Nephron (organoid): ENCODE data around the gene SMYD1.

Source experiments
- H3K27ac Mint-ChIP-seq, 3 experiments: 2 replicates each; pipeline ENCODE4 v1.8.0; 2020; ENCODE audit warnings: mixed read lengths in 3 of 3, mild to moderate bottlenecking in 2 of 3, moderate library complexity in 1 of 3
- H3K27me3 Mint-ChIP-seq: 2 replicates; pipeline ENCODE4 v1.8.0; 2021; ENCODE audit warnings: low read depth, mild to moderate bottlenecking, moderate library complexity, mixed read lengths
- H3K36me3 Mint-ChIP-seq: 2 replicates; pipeline ENCODE4 v1.8.0; 2020; ENCODE audit warnings: low read depth, mixed read lengths
- H3K4me1 Mint-ChIP-seq: 2 replicates; pipeline ENCODE4 v1.8.0; 2020; ENCODE audit warnings: mixed read lengths
- H3K4me3 Mint-ChIP-seq, 3 experiments: 2 replicates each; pipeline ENCODE4 v1.8.0; 2020; ENCODE audit warnings: mild to moderate bottlenecking in 3 of 3, mixed read lengths in 3 of 3, moderate library complexity in 2 of 3
- H3K9me3 Mint-ChIP-seq: 2 replicates; pipeline ENCODE4 v1.8.0; 2020; ENCODE audit warnings: mixed read lengths
- CTCF ChIP-seq, 3 experiments: fragments of 200-600 bp; sonication (generic); IDR thresholded peaks; one replicate each; pipeline ENCODE4 v1.5.0; 2021; ENCODE audit warnings: antibody characterized with exemption in 3 of 3; ENCODE audit not compliant: unreplicated experiment in 3 of 3

Gene SMYD1

GRCh38 chr2:88091943-88092342 is 24.3 kb downstream of the SMYD1 start:
- Mint-ChIP-seq H3K4me3 (no peak overlapping the region), H3K4me1 (peaks cover 9% of the 10 kb centered on the region), H3K9me3 (no peaks in the 10 kb centered on the region), H3K27me3 (no peaks in the 10 kb centered on the region), H3K27ac (no peak overlapping the region), H3K36me3 (no peaks in the 10 kb centered on the region)
- TF ChIP-seq CTCF (IDR thresholded peaks at IDR 0.05; ENCODE audit: unreplicated experiment in 3 of 3) = no peak

DNA sequence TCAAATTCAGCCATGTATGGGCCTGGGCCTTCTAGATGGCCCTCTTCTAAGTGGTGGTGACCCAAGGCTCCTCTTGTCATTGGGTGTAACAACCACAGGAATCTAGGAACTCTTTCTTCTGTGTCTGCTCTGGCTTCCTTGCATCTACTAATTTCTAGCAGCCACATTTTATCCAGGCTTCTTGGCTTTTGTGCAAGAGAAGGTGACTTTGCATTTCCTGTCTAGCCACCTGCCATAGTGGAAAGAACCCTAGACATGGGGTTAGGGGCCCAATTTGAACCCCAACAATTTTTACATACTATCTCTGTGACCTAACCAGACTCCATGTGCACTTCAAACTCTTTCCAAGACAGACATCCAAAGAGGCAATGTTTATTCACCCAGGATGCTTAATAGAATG is 25.1 kb downstream of the SMYD1 start:
- no peak overlapping the region for H3K27ac Mint-ChIP-seq
- no peak for TF ChIP-seq CTCF (IDR thresholded peaks at IDR 0.05; ENCODE audit: unreplicated experiment in 3 of 3)
- H3K9me3 Mint-ChIP-seq = no peaks in the 10 kb centered on the region
- H3K4me3 Mint-ChIP-seq = no peak overlapping the region
- H3K4me1 Mint-ChIP-seq = peaks cover 9% of the 10 kb centered on the region
- no peaks in the 10 kb centered on the region for H3K27me3 Mint-ChIP-seq
- no peaks in the 10 kb centered on the region for H3K36me3 Mint-ChIP-seq

GRCh38 chr2:88095022-88095421 is 27.4 kb downstream of the SMYD1 start:
- Mint-ChIP-seq H3K4me3 (no peak overlapping the region), H3K36me3 (no peaks in the 10 kb centered on the region), H3K27ac (no peak overlapping the region), H3K27me3 (no peaks in the 10 kb centered on the region), H3K4me1 (peaks cover 12% of the 10 kb centered on the region), H3K9me3 (no peaks in the 10 kb centered on the region)
- TF ChIP-seq CTCF (IDR thresholded peaks at IDR 0.05; ENCODE audit: unreplicated experiment in 3 of 3) = no peak

DNA sequence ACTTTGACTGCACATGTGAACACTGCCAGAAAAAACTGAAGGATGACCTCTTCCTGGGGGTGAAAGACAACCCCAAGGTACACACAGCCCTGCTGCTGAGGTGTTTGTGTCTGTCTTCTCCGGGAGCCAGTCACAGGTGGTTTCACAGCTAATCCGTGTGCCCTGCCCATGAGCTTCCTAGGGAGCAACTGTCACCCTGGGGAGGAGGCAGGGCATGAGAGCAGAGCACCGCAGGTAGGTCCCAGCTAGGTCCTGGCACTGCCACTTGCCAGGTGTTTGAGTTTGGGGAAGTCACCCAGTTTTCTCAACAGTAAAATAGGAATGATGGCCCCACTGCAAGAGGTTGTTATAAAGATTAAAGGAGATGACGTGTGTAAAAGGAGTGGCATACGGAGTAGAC is 29.1 kb downstream of the SMYD1 start:
- no peak for TF ChIP-seq CTCF (IDR thresholded peaks at IDR 0.05; ENCODE audit: unreplicated experiment in 3 of 3)

DNA sequence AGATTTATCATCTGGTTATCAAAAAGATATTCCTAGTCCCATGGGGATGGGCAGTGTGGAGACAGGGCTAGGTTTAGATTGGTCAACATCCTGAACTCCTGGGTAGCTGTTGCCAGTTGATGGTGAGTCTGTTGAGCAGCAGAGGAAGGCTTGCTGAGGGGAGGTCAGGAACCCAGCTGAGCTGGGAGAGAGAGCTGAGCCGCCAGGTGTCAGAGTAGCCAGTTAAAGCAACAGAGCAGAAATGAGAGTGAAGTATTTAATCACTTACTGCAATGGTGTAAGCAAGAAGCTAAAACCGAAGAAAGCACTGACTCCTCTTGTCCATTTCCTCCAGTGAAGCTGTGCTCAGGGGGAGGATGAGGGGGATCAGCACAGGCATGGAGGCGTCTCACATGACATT is 29.6 kb downstream of the SMYD1 start:
- H3K9me3 Mint-ChIP-seq = no peaks in the 10 kb centered on the region
- no peaks in the 10 kb centered on the region for H3K36me3 Mint-ChIP-seq
- no peak overlapping the region for H3K27ac Mint-ChIP-seq
- no peaks in the 10 kb centered on the region for H3K27me3 Mint-ChIP-seq
- H3K4me3 Mint-ChIP-seq = no peak overlapping the region
- no peak for TF ChIP-seq CTCF (IDR thresholded peaks at IDR 0.05; ENCODE audit: unreplicated experiment in 3 of 3)
- H3K4me1 Mint-ChIP-seq = peaks cover 13% of the 10 kb centered on the region

More for the DNA sequence above, 29.1 kb downstream of the SMYD1 start:
- Mint-ChIP-seq H3K4me3 (no peak overlapping the region), H3K36me3 (no peaks in the 10 kb centered on the region), H3K9me3 (no peaks in the 10 kb centered on the region), H3K4me1 (peaks cover 13% of the 10 kb centered on the region), H3K27ac (no peak overlapping the region), H3K27me3 (no peaks in the 10 kb centered on the region)

- Mint-ChIP-seq H3K4me1 (peaks cover 13% of the 10 kb centered on the region), H3K27me3 (peaks cover 6% of the 10 kb centered on the region), H3K4me3 (no peak overlapping the region), H3K36me3 (no peaks in the 10 kb centered on the region), H3K27ac (no peak overlapping the region), H3K9me3 (no peaks in the 10 kb centered on the region)
- no peak for TF ChIP-seq CTCF (IDR thresholded peaks at IDR 0.05; ENCODE audit: unreplicated experiment in 3 of 3)
Measured at GRCh38 chr2:88097891-88098557, 30.4 kb downstream of the SMYD1 start.
